CD4-positive, alpha-beta memory T cell (primary cell): ENCODE data around the gene ARHGAP45. TPM values are rescaled to one million over a fixed set of nuclear protein-coding genes. Genes with fewer than 3 reads are reported as not detected.

Experiments
- CTCF ChIA-PET: fragments of 350-600 bp; sonication (Branson Sonifier 250); formaldehyde crosslinking; loops from one replicate; lab custom pipeline; 2021; ENCODE audit warnings: inconsistent platforms; ENCODE audit not compliant: partially characterized antibody; lab: Charles Lee
- POLR2A ChIA-PET: fragments of 350-600 bp; sonication (Branson Sonifier 250); formaldehyde crosslinking; loops from one replicate; lab custom pipeline; 2021; ENCODE audit not compliant: partially characterized antibody; lab: Charles Lee
- DNase-seq, 5 donors: peaks; one replicate each; pipeline versions ENCODE4 v3.0.0 to v3.0.0-alpha.2; 2020 to 2022; ENCODE audit warnings: mixed read lengths in 1 of 5
- H3K27ac ChIP-seq: one replicate; pipeline ENCODE4 v1.7.0; 2013; ENCODE audit warnings: low read depth, low read length
- H3K27me3 ChIP-seq: 2 replicates; pipeline ENCODE4 v1.7.0; 2013; ENCODE audit warnings: mild to moderate bottlenecking, low read length, moderate library complexity; ENCODE audit not compliant: insufficient read depth
- H3K36me3 ChIP-seq: 2 replicates; pipeline ENCODE4 v1.7.0; 2013; ENCODE audit warnings: mild to moderate bottlenecking, low read length, moderate library complexity; ENCODE audit not compliant: insufficient read depth
- H3K4me1 ChIP-seq: 2 replicates; pipeline ENCODE4 v1.7.0; 2013; ENCODE audit warnings: mild to moderate bottlenecking, low read length, moderate library complexity; ENCODE audit not compliant: insufficient read depth
- H3K4me3 ChIP-seq, 2 donors: one replicate each; pipeline ENCODE4 v1.7.0; 2013; ENCODE audit warnings: low read length in 2 of 2, mild to moderate bottlenecking in 1 of 2
- H3K9me3 ChIP-seq, 2 donors: one replicate each; pipeline ENCODE4 v1.7.0; 2013; ENCODE audit warnings: low read length in 2 of 2, control low read depth in 1 of 2; ENCODE audit not compliant: control insufficient read depth in 1 of 2
- H3K27ac Mint-ChIP-seq, 7 donors: one replicate each; pipeline ENCODE4 v1.8.0; 2020 to 2021; ENCODE audit warnings: mixed read lengths in 7 of 7, mild to moderate bottlenecking in 6 of 7, inconsistent platforms in 3 of 7, moderate library complexity in 3 of 7
- H3K27me3 Mint-ChIP-seq, 2 donors: one replicate each; pipeline ENCODE4 v1.8.0; 2020 to 2021; ENCODE audit warnings: mixed read lengths in 2 of 2
- H3K36me3 Mint-ChIP-seq, 2 donors: one replicate each; pipeline ENCODE4 v1.8.0; 2020 to 2021; ENCODE audit warnings: mixed read lengths in 2 of 2, inconsistent platforms in 1 of 2, mild to moderate bottlenecking in 1 of 2
- H3K4me1 Mint-ChIP-seq, 4 donors: one replicate each; pipeline ENCODE4 v1.8.0; 2020 to 2021; ENCODE audit warnings: mixed read lengths in 4 of 4, mild to moderate bottlenecking in 1 of 4
- H3K4me3 Mint-ChIP-seq, 8 donors: one replicate each; pipeline ENCODE4 v1.8.0; 2020 to 2021; ENCODE audit warnings: mixed read lengths in 8 of 8, mild to moderate bottlenecking in 7 of 8, moderate library complexity in 6 of 8, inconsistent platforms in 3 of 8
- H3K9me3 Mint-ChIP-seq, 8 donors: one replicate each; pipeline ENCODE4 v1.8.0; 2020 to 2021; ENCODE audit warnings: mixed read lengths in 8 of 8, mild to moderate bottlenecking in 5 of 8, inconsistent platforms in 3 of 8, moderate library complexity in 1 of 8
- intact Hi-C: fragments of 100-400 bp; cut with micrococcal nuclease; formaldehyde crosslinking; loops from one replicate; pipeline ENCODE4 v1.15.1; 2023
- polyA plus RNA-seq, 2 donors: library from polyadenylated mRNA; unstranded; fragments of 300-500 nt; fragmentation: Illumina TruSeq; gene quantifications; one replicate each; pipeline ENCODE4 v1.2.3, GENCODE V29; 2021
- total RNA-seq, 2 experiments: library from RNA; stranded (reverse); gene quantifications; one replicate each; pipeline ENCODE4 v1.2.3, GENCODE V29; 2021

The ARHGAP45 gene
- total and polyA plus RNA-seq, 4 experiments from 2014 or later = 222 to 836 (median 667) TPM

- ChIA-PET CTCF (interaction anchor here (1.0 to 1.7 kb wide), 2 partner anchors 40 to 47 kb away, joined by 3 to 4 read pairs; no protein-coding TSS in a partner anchor), POLR2A (interaction anchor here (0.6 to 47.8 kb wide), 12 partner anchors 8 to 164 kb away, joined by 3 to 3893 read pairs (median 6); partner anchors contain the start of genes ABCA7, ARHGAP45, CIRBP and CNN2)
- peaks cover 0 to 6% (median 0%) of the 10 kb centered on the region in 8 donors for H3K9me3 Mint-ChIP-seq
- H3K27ac ChIP-seq = peak overlapping the region; percentile 96
- peak overlapping the region; percentile 57 to 85 (median 74) for H3K4me3 Mint-ChIP-seq
- peak overlapping the region; percentile 27 to 91 (median 78) for H3K27ac Mint-ChIP-seq
- H3K4me1 Mint-ChIP-seq = peaks cover 12 to 38% (median 25%) of the 10 kb centered on the region in 4 donors
- H3K27me3 ChIP-seq = no peaks in the 10 kb centered on the region
- H3K36me3 ChIP-seq = peaks cover 7% of the 10 kb centered on the region
- no peaks in the 10 kb centered on the region for H3K27me3 Mint-ChIP-seq
- peak in 1 of 5 donors; percentile 56 for DNase-seq
- H3K4me1 ChIP-seq = peaks cover 32% of the 10 kb centered on the region
- intact Hi-C loops = no loop called here
- no peaks in the 10 kb centered on the region for H3K9me3 ChIP-seq
- H3K4me3 ChIP-seq = peak overlapping the region; percentile 36 to 76
- peaks cover 0 to 13% of the 10 kb centered on the region in 2 donors for H3K36me3 Mint-ChIP-seq
Observed at GRCh38 chr19:1105008-1105872, 38.3 kb downstream of the ARHGAP45 start.

GRCh38 chr19:1105873-1106840 lies 39.2 kb downstream of the ARHGAP45 start:
- Mint-ChIP-seq H3K4me3 (peak overlapping the region; percentile 35 to 78 (median 67)), H3K36me3 (peaks cover 0 to 16% of the 10 kb centered on the region in 2 donors), H3K27ac (peak overlapping the region; percentile 42 to 91 (median 48)), H3K27me3 (no peaks in the 10 kb centered on the region), H3K9me3 (peaks cover 0 to 6% (median 0%) of the 10 kb centered on the region in 8 donors), H3K4me1 (peaks cover 12 to 34% (median 24%) of the 10 kb centered on the region in 4 donors)
- Histone ChIP-seq H3K27me3 (no peaks in the 10 kb centered on the region), H3K27ac (no peak overlapping the region), H3K36me3 (peaks cover 14% of the 10 kb centered on the region), H3K9me3 (no peaks in the 10 kb centered on the region), H3K4me3 (no peak overlapping the region), H3K4me1 (peaks cover 31% of the 10 kb centered on the region)
- intact Hi-C loops = no loop called here
- CTCF ChIA-PET = interaction anchor here (1.7 kb wide), 1 partner anchor 41 kb away, joined by 4 read pairs; no protein-coding TSS in a partner anchor
- DNase-seq = peak in 1 of 5 donors; percentile 41
- POLR2A ChIA-PET = interaction anchor here (0.9 to 47.8 kb wide), 7 partner anchors 9 to 88 kb away, joined by 3 to 3893 read pairs (median 6); partner anchors contain the start of genes ABCA7, ARHGAP45 and CNN2

GRCh38 chr19:1106841-1107660 lies 40.1 kb downstream of the ARHGAP45 start:
- peaks cover 0 to 16% of the 10 kb centered on the region in 2 donors for H3K36me3 Mint-ChIP-seq
- no peak overlapping the region for H3K4me3 ChIP-seq
- peak in 2 of 5 donors; percentile 12 to 44 for DNase-seq
- intact Hi-C loops = no loop called here
- H3K36me3 ChIP-seq = peaks cover 16% of the 10 kb centered on the region
- H3K9me3 Mint-ChIP-seq = peaks cover 0 to 6% (median 0%) of the 10 kb centered on the region in 8 donors
- H3K27me3 Mint-ChIP-seq = no peaks in the 10 kb centered on the region
- H3K4me1 Mint-ChIP-seq = peaks cover 8 to 25% (median 16%) of the 10 kb centered on the region in 4 donors
- H3K27ac ChIP-seq = no peak overlapping the region
- peak overlapping the region in 4 of 7 donors; percentile 37 to 88 (median 76) for H3K27ac Mint-ChIP-seq
- peak overlapping the region in 4 of 8 donors; percentile 10 to 75 (median 40) for H3K4me3 Mint-ChIP-seq
- CTCF ChIA-PET = interaction anchor here (1.7 kb wide), 1 partner anchor 42 kb away, joined by 4 read pairs; no protein-coding TSS in a partner anchor
- POLR2A ChIA-PET = interaction anchor here (1.1 to 47.8 kb wide), 4 partner anchors 24 to 87 kb away, joined by 4 to 3893 read pairs (median 8); partner anchors contain the start of genes ABCA7 and ARHGAP45
- peaks cover 22% of the 10 kb centered on the region for H3K4me1 ChIP-seq
- H3K9me3 ChIP-seq = no peaks in the 10 kb centered on the region
- H3K27me3 ChIP-seq = no peaks in the 10 kb centered on the region

GRCh38 chr19:1107661-1108261 lies 40.8 kb downstream of the ARHGAP45 start:
- Histone ChIP-seq H3K36me3 (peaks cover 16% of the 10 kb centered on the region), H3K27ac (no peak overlapping the region), H3K4me1 (peaks cover 15% of the 10 kb centered on the region), H3K9me3 (no peaks in the 10 kb centered on the region), H3K27me3 (no peaks in the 10 kb centered on the region), H3K4me3 (no peak overlapping the region)
- DNase-seq = no peak
- peaks cover 0 to 17% of the 10 kb centered on the region in 2 donors for H3K36me3 Mint-ChIP-seq
- ChIA-PET POLR2A (interaction anchor here (1.0 to 47.8 kb wide), 3 partner anchors 13 to 45 kb away, joined by 3 to 3893 read pairs (median 5); partner anchors contain the start of genes ABCA7, ARHGAP45 and POLR2E), CTCF (no interaction called here)
- peak overlapping the region in 1 of 7 donors; percentile 78 for H3K27ac Mint-ChIP-seq
- H3K27me3 Mint-ChIP-seq = no peaks in the 10 kb centered on the region
- H3K4me3 Mint-ChIP-seq = no peak overlapping the region
- H3K4me1 Mint-ChIP-seq = peaks cover 4 to 18% (median 11%) of the 10 kb centered on the region in 4 donors
- peaks cover 0 to 6% (median 0%) of the 10 kb centered on the region in 8 donors for H3K9me3 Mint-ChIP-seq
- intact Hi-C loops = no loop called here

GRCh38 chr19:1108291-1109031 lies 41.5 kb downstream of the ARHGAP45 start:
- DNase-seq = no peak
- Mint-ChIP-seq H3K4me1 (peaks cover 1 to 11% (median 7%) of the 10 kb centered on the region in 4 donors), H3K36me3 (peaks cover 0 to 19% of the 10 kb centered on the region in 2 donors), H3K9me3 (peaks cover 0 to 6% (median 0%) of the 10 kb centered on the region in 8 donors), H3K4me3 (no peak overlapping the region), H3K27ac (no peak overlapping the region), H3K27me3 (no peaks in the 10 kb centered on the region)
- Histone ChIP-seq H3K4me3 (no peak overlapping the region), H3K27ac (no peak overlapping the region), H3K27me3 (no peaks in the 10 kb centered on the region), H3K36me3 (peaks cover 16% of the 10 kb centered on the region), H3K4me1 (peaks cover 9% of the 10 kb centered on the region), H3K9me3 (no peaks in the 10 kb centered on the region)
- ChIA-PET POLR2A (interaction anchor here (1.0 to 47.8 kb wide), 3 partner anchors 14 to 45 kb away, joined by 3 to 3893 read pairs (median 5); partner anchors contain the start of genes ABCA7, ARHGAP45 and POLR2E), CTCF (no interaction called here)
- intact Hi-C loops = no loop called here
